T-helper 2 cell treated with Interferon-gamma antibody and Interleukin-4, amounts not matched to agents 5 μg/mL and 100 μg/mL, for 36 hours (primary cell): Measurements from ENCODE around the gene FOXP2.

Source experiments
- DNase-seq: peaks from one replicate; pipeline ENCODE4 v3.0.0; 2021; ENCODE audit warnings: low spot score
- H3K27ac Mint-ChIP-seq: one replicate; pipeline ENCODE4 v1.8.0; 2021; ENCODE audit warnings: mild to moderate bottlenecking, mixed read lengths
- H3K27me3 Mint-ChIP-seq: one replicate; pipeline ENCODE4 v1.8.0; 2021; ENCODE audit warnings: low read depth, mixed read lengths
- H3K36me3 Mint-ChIP-seq: one replicate; pipeline ENCODE4 v1.8.0; 2021; ENCODE audit warnings: low read depth, mixed read lengths
- H3K4me1 Mint-ChIP-seq: one replicate; pipeline ENCODE4 v1.8.0; 2021; ENCODE audit warnings: low read depth, mixed read lengths
- H3K4me3 Mint-ChIP-seq: one replicate; pipeline ENCODE4 v1.8.0; 2022; ENCODE audit warnings: mild to moderate bottlenecking, moderate library complexity, mixed read lengths
- H3K9me3 Mint-ChIP-seq: one replicate; pipeline ENCODE4 v1.8.0; 2021; ENCODE audit warnings: mixed read lengths

The FOXP2 gene

GRCh38 chr7:114688443-114689055 lies 273.9 kb downstream of the FOXP2 start:
- Mint-ChIP-seq H3K27me3 (no peaks in the 10 kb centered on the region), H3K4me1 (no peaks in the 10 kb centered on the region), H3K36me3 (no peaks in the 10 kb centered on the region)

DNA sequence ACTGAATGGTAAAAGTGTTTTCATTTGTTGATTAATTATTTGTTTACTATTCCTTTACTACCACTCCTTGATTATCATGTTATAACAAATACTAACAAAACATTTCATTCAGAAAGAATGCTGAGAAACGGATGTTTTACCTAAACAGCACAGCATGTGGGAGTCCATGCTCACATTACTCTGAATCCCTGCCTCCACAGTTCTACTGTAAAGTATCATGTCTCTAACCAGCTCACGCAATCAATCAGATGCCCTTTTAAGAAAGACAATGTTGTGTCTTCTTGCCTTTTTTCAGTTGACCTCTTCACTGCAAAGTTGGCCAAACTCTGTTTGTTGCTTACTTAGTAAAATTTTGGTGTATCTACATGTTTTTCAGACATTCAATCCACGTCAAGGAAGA lies 274.8 kb downstream of the FOXP2 start:
- H3K27me3 Mint-ChIP-seq = peaks cover 3% of the 10 kb centered on the region
- no peaks in the 10 kb centered on the region for H3K4me1 Mint-ChIP-seq
- H3K4me3 Mint-ChIP-seq = no peak overlapping the region
- H3K36me3 Mint-ChIP-seq = no peaks in the 10 kb centered on the region
- H3K9me3 Mint-ChIP-seq = no peaks in the 10 kb centered on the region
- no peak overlapping the region for H3K27ac Mint-ChIP-seq
- DNase-seq = no peak

More at GRCh38 chr7:114688443-114689055, 273.9 kb downstream of the FOXP2 start:
- Mint-ChIP-seq H3K4me3 (no peak overlapping the region), H3K27ac (no peak overlapping the region), H3K9me3 (no peaks in the 10 kb centered on the region)
- DNase-seq = no peak

- H3K27me3 Mint-ChIP-seq = peaks cover 3% of the 10 kb centered on the region
- no peaks in the 10 kb centered on the region for H3K9me3 Mint-ChIP-seq
- H3K4me3 Mint-ChIP-seq = no peak overlapping the region
- no peak for DNase-seq
- H3K36me3 Mint-ChIP-seq = no peaks in the 10 kb centered on the region
- H3K4me1 Mint-ChIP-seq = no peaks in the 10 kb centered on the region
- no peak overlapping the region for H3K27ac Mint-ChIP-seq
Measured at GRCh38 chr7:114691605-114692004, 277.0 kb downstream of the FOXP2 start.

- Mint-ChIP-seq H3K27me3 (peaks cover 3% of the 10 kb centered on the region), H3K4me3 (no peak overlapping the region), H3K36me3 (no peaks in the 10 kb centered on the region), H3K27ac (no peak overlapping the region), H3K9me3 (no peaks in the 10 kb centered on the region), H3K4me1 (no peaks in the 10 kb centered on the region)
- no peak for DNase-seq
Measured at GRCh38 chr7:114695182-114695581, 280.6 kb downstream of the FOXP2 start.

- Mint-ChIP-seq H3K9me3 (peaks cover 3% of the 10 kb centered on the region), H3K27ac (no peak overlapping the region), H3K4me1 (no peaks in the 10 kb centered on the region), H3K4me3 (no peak overlapping the region), H3K36me3 (no peaks in the 10 kb centered on the region), H3K27me3 (no peaks in the 10 kb centered on the region)
- DNase-seq = no peak
Measured at GRCh38 chr7:114700247-114700928, 285.8 kb downstream of the FOXP2 start.

- H3K4me1 Mint-ChIP-seq = no peaks in the 10 kb centered on the region
- no peaks in the 10 kb centered on the region for H3K36me3 Mint-ChIP-seq
- peaks cover 5% of the 10 kb centered on the region for H3K27me3 Mint-ChIP-seq
- no peak overlapping the region for H3K4me3 Mint-ChIP-seq
- no peak overlapping the region for H3K27ac Mint-ChIP-seq
- peaks cover 7% of the 10 kb centered on the region for H3K9me3 Mint-ChIP-seq
- DNase-seq = no peak
Measured at GRCh38 chr7:114703677-114704076, 289.1 kb downstream of the FOXP2 start.

GRCh38 chr7:114708646-114709045 lies 294.0 kb downstream of the FOXP2 start:
- H3K9me3 Mint-ChIP-seq = peaks cover 7% of the 10 kb centered on the region
- no peaks in the 10 kb centered on the region for H3K4me1 Mint-ChIP-seq
- no peak for DNase-seq
- peaks cover 11% of the 10 kb centered on the region for H3K27me3 Mint-ChIP-seq
- H3K4me3 Mint-ChIP-seq = no peak overlapping the region
- H3K27ac Mint-ChIP-seq = no peak overlapping the region
- no peaks in the 10 kb centered on the region for H3K36me3 Mint-ChIP-seq

DNA sequence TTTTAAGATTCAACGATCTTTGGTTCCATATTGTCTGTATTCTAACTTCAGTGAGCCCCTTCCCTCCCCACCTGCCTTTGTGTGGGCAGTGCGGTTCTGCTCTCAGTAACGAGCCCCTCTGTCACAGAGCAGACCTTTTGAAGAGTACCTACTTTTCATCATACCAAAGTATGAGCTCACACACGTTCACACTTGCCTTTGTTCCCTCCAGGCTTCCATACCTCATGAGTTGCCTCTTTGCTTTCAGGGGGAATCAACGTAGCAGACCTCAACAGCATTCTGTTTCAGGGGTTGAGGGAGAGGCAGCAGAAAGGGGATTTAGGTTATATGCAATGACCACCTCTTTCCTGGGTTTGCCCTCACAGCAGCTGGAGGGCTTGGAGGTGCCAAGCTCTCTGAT lies 295.9 kb downstream of the FOXP2 start:
- no peak overlapping the region for H3K4me3 Mint-ChIP-seq
- H3K27me3 Mint-ChIP-seq = peaks cover 11% of the 10 kb centered on the region
- H3K36me3 Mint-ChIP-seq = no peaks in the 10 kb centered on the region
- no peak overlapping the region for H3K27ac Mint-ChIP-seq
- peaks cover 3% of the 10 kb centered on the region for H3K9me3 Mint-ChIP-seq
- H3K4me1 Mint-ChIP-seq = no peaks in the 10 kb centered on the region
- DNase-seq = no peak

GRCh38 chr7:114711241-114711640 lies 296.6 kb downstream of the FOXP2 start:
- no peak overlapping the region for H3K27ac Mint-ChIP-seq
- H3K27me3 Mint-ChIP-seq = peaks cover 11% of the 10 kb centered on the region
- DNase-seq = no peak
- no peaks in the 10 kb centered on the region for H3K9me3 Mint-ChIP-seq
- no peaks in the 10 kb centered on the region for H3K36me3 Mint-ChIP-seq
- H3K4me1 Mint-ChIP-seq = no peaks in the 10 kb centered on the region
- no peak overlapping the region for H3K4me3 Mint-ChIP-seq

GRCh38 chr7:114715907-114716306 lies 301.3 kb downstream of the FOXP2 start:
- Mint-ChIP-seq H3K4me3 (no peak overlapping the region), H3K9me3 (no peaks in the 10 kb centered on the region), H3K36me3 (no peaks in the 10 kb centered on the region), H3K27me3 (peaks cover 2% of the 10 kb centered on the region), H3K4me1 (peaks cover 8% of the 10 kb centered on the region), H3K27ac (no peak overlapping the region)
- DNase-seq = peak; percentile 33

DNA sequence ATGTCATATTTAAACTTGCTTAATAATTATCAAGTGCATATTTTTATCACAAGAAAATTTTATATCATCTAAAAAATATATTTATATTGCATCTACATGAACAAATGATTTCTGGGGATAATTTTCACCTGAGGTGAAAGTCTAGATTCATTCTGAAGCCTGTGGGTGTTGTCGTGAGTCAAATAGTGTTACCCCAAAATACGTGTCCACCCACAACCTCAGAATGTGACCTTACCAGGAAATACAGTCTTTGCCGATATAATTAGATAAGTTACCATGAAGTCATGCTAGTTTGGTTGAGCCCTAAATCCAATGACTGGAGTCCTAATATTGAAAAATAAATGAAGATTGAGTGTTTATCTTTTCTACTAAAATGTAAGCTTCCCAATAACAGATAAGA lies 304.2 kb downstream of the FOXP2 start:
- Mint-ChIP-seq H3K4me1 (peaks cover 8% of the 10 kb centered on the region), H3K36me3 (no peaks in the 10 kb centered on the region), H3K9me3 (no peaks in the 10 kb centered on the region), H3K27me3 (peaks cover 2% of the 10 kb centered on the region), H3K4me3 (no peak overlapping the region), H3K27ac (no peak overlapping the region)
- peak; percentile 56 for DNase-seq

DNA sequence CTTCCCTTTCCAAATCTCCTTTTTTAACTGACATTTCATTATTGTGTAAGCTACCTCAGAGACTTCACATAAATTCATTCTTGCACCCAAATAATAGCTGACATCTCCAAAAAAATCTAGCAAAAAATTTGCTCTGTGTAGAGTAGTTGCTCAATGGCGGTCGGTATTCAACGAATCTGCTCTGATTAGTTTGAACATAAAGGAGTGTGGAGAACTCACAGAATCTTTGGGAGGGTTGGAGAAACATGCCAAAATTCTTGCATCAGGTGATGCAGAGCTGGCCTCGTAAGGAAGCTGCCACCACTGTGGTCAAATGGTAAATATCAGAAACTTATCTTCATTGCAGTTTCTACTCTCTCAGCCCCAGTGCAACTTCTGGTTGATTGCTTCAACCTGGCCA lies 306.1 kb downstream of the FOXP2 start:
- Mint-ChIP-seq H3K27me3 (peaks cover 2% of the 10 kb centered on the region), H3K4me3 (no peak overlapping the region), H3K4me1 (peaks cover 8% of the 10 kb centered on the region), H3K36me3 (no peaks in the 10 kb centered on the region), H3K9me3 (no peaks in the 10 kb centered on the region), H3K27ac (no peak overlapping the region)
- no peak for DNase-seq

DNA sequence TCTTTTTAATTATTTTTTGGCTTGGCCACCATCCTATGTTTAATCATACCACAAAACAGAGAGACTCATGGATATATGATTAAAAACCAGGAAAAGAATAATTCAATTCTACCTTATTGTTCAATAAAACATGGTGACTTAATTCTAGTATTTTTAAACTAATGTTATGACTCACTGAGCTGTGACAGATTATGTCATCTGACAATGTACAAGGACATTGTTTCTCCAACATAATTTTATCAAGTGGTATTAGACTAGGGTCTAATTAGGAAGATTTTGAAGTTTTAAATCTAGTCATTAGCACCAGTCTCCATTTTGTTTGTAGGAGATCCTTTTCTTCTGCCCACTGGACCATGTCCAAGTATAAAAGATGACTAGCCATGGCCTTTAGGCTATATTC lies 307.9 kb downstream of the FOXP2 start:
- Mint-ChIP-seq H3K27me3 (peaks cover 2% of the 10 kb centered on the region), H3K4me1 (peaks cover 8% of the 10 kb centered on the region), H3K27ac (no peak overlapping the region), H3K9me3 (no peaks in the 10 kb centered on the region), H3K4me3 (no peak overlapping the region), H3K36me3 (no peaks in the 10 kb centered on the region)
- no peak for DNase-seq

- H3K4me3 Mint-ChIP-seq = no peak overlapping the region
- H3K27ac Mint-ChIP-seq = no peak overlapping the region
- H3K27me3 Mint-ChIP-seq = peaks cover 2% of the 10 kb centered on the region
- no peaks in the 10 kb centered on the region for H3K36me3 Mint-ChIP-seq
- no peaks in the 10 kb centered on the region for H3K9me3 Mint-ChIP-seq
- peaks cover 8% of the 10 kb centered on the region for H3K4me1 Mint-ChIP-seq
- no peak for DNase-seq
Measured at GRCh38 chr7:114723308-114723707, 308.7 kb downstream of the FOXP2 start.

GRCh38 chr7:114740095-114740494 lies 325.5 kb downstream of the FOXP2 start:
- Mint-ChIP-seq H3K9me3 (no peaks in the 10 kb centered on the region), H3K4me1 (no peaks in the 10 kb centered on the region), H3K27ac (no peak overlapping the region), H3K4me3 (no peak overlapping the region), H3K36me3 (no peaks in the 10 kb centered on the region), H3K27me3 (peaks cover 7% of the 10 kb centered on the region)
- no peak for DNase-seq
